Measurements from ENCODE around the gene RECK. TPM values are rescaled to one million over a fixed set of nuclear protein-coding genes. Genes with fewer than 3 reads are reported as not detected.
"Not testable (repeated sequence)": the region's sequence is repeated elsewhere in the genome, so short reads cannot be mapped to it uniquely, and the experiment has no call there.

RECK gene
- total and polyA plus RNA-seq, 2 experiments from 2014 or later, result 8.1 to 11.6 TPM

DNA sequence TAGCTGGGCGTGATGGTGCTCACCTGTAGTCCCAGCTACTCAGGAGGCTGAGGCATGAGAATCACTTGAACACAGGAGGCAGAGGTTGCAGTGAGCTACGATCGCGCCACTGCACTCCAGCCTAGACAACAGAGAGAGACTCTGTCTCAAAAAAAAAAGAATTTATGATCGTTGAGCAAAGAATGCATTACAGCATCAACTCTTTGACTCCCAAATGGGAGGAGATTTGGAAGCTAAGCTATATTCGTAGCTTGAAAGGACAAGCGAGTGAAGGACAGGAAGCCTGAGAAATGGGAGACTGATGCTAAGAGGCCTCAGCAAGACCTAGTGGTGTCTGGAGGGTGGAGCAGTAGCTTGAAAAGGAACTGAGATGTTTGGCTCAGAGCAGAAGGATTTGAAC lies 122.2 kb downstream of the RECK start:
- ATAC-seq (no peak), DNase-seq (ENCODE audit: low spot score) (no peak)
- H3K4me3 ChIP-seq, result no peak overlapping the region
- no peaks in the 10 kb centered on the region for H3K36me3 ChIP-seq (ENCODE audit: insufficient read depth)
- Mint-ChIP-seq H3K36me3 (ENCODE audit: low read depth) (peaks cover 31% of the 10 kb centered on the region), H3K4me3 (no peak overlapping the region), H3K4me1 (peaks cover 35% of the 10 kb centered on the region), H3K9me3 (peaks cover 28% of the 10 kb centered on the region), H3K27ac (no peak overlapping the region), H3K27me3 (ENCODE audit: insufficient read depth, low read depth, poor library complexity) (peaks cover 10% of the 10 kb centered on the region)
- H3K4me1 ChIP-seq (ENCODE audit: insufficient read depth), result peaks cover 15% of the 10 kb centered on the region
- peaks cover 5% of the 10 kb centered on the region; the same call in 1 of the 2 replicates for H3F3A ChIP-seq (replicated peaks; ENCODE audit: low read depth)
- H4K20me1 ChIP-seq (replicated peaks; ENCODE audit: insufficient read depth), result no peaks in the 10 kb centered on the region
- H3K9me2 ChIP-seq (ENCODE audit: insufficient read depth), result peaks cover 3% of the 10 kb centered on the region
- no peaks in the 10 kb centered on the region for H3K27me3 ChIP-seq (ENCODE audit: insufficient read depth)
- H2AFZ ChIP-seq, result no peak overlapping the region
- no peaks in the 10 kb centered on the region for H3K79me2 ChIP-seq (replicated peaks; ENCODE audit: insufficient read depth)
- TF ChIP-seq EZH2 (IDR thresholded peaks at IDR 0.05; ENCODE audit: low read depth, unreplicated experiment) (no peak), NANOG (IDR thresholded peaks at IDR 0.05; ENCODE audit: borderline replicate concordance) (no peak), CREB1 (CRISPR knock-in tag; IDR thresholded peaks at IDR 0.05; ENCODE audit: low read depth) (no peak)
- TF ChIP-seq, protein P1, sequence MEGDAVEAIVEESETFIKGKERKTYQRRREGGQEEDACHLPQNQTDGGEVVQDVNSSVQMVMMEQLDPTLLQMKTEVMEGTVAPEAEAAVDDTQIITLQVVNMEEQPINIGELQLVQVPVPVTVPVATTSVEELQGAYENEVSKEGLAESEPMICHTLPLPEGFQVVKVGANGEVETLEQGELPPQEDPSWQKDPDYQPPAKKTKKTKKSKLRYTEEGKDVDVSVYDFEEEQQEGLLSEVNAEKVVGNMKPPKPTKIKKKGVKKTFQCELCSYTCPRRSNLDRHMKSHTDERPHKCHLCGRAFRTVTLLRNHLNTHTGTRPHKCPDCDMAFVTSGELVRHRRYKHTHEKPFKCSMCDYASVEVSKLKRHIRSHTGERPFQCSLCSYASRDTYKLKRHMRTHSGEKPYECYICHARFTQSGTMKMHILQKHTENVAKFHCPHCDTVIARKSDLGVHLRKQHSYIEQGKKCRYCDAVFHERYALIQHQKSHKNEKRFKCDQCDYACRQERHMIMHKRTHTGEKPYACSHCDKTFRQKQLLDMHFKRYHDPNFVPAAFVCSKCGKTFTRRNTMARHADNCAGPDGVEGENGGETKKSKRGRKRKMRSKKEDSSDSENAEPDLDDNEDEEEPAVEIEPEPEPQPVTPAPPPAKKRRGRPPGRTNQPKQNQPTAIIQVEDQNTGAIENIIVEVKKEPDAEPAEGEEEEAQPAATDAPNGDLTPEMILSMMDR (conservative IDR thresholded peaks at IDR 0.05; ENCODE audit: low read depth in 2 of 2), result no peak
- TF ChIP-seq, protein P2, sequence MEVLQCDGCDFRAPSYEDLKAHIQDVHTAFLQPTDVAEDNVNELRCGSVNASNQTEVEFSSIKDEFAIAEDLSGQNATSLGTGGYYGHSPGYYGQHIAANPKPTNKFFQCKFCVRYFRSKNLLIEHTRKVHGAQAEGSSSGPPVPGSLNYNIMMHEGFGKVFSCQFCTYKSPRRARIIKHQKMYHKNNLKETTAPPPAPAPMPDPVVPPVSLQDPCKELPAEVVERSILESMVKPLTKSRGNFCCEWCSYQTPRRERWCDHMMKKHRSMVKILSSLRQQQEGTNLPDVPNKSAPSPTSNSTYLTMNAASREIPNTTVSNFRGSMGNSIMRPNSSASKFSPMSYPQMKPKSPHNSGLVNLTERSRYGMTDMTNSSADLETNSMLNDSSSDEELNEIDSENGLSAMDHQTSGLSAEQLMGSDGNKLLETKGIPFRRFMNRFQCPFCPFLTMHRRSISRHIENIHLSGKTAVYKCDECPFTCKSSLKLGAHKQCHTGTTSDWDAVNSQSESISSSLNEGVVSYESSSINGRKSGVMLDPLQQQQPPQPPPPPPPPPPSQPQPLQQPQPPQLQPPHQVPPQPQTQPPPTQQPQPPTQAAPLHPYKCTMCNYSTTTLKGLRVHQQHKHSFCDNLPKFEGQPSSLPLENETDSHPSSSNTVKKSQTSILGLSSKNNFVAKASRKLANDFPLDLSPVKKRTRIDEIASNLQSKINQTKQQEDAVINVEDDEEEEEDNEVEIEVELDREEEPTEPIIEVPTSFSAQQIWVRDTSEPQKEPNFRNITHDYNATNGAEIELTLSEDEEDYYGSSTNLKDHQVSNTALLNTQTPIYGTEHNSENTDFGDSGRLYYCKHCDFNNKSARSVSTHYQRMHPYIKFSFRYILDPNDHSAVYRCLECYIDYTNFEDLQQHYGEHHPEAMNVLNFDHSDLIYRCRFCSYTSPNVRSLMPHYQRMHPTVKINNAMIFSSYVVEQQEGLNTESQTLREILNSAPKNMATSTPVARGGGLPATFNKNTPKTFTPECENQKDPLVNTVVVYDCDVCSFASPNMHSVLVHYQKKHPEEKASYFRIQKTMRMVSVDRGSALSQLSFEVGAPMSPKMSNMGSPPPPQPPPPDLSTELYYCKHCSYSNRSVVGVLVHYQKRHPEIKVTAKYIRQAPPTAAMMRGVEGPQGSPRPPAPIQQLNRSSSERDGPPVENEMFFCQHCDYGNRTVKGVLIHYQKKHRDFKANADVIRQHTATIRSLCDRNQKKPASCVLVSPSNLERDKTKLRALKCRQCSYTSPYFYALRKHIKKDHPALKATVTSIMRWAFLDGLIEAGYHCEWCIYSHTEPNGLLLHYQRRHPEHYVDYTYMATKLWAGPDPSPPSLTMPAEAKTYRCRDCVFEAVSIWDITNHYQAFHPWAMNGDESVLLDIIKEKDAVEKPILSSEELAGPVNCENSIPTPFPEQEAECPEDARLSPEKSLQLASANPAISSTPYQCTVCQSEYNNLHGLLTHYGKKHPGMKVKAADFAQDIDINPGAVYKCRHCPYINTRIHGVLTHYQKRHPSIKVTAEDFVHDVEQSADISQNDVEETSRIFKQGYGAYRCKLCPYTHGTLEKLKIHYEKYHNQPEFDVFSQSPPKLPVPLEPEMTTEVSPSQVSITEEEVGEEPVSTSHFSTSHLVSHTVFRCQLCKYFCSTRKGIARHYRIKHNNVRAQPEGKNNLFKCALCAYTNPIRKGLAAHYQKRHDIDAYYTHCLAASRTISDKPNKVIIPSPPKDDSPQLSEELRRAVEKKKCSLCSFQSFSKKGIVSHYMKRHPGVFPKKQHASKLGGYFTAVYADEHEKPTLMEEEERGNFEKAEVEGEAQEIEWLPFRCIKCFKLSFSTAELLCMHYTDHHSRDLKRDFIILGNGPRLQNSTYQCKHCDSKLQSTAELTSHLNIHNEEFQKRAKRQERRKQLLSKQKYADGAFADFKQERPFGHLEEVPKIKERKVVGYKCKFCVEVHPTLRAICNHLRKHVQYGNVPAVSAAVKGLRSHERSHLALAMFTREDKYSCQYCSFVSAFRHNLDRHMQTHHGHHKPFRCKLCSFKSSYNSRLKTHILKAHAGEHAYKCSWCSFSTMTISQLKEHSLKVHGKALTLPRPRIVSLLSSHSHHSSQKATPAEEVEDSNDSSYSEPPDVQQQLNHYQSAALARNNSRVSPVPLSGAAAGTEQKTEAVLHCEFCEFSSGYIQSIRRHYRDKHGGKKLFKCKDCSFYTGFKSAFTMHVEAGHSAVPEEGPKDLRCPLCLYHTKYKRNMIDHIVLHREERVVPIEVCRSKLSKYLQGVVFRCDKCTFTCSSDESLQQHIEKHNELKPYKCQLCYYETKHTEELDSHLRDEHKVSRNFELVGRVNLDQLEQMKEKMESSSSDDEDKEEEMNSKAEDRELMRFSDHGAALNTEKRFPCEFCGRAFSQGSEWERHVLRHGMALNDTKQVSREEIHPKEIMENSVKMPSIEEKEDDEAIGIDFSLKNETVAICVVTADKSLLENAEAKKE (CRISPR knock-in tag; IDR thresholded peaks at IDR 0.05), result no peak
- H3K27ac ChIP-seq (ENCODE audit: low read depth), result no peak overlapping the region
- no peak overlapping the region for H3K4me2 ChIP-seq

DNA sequence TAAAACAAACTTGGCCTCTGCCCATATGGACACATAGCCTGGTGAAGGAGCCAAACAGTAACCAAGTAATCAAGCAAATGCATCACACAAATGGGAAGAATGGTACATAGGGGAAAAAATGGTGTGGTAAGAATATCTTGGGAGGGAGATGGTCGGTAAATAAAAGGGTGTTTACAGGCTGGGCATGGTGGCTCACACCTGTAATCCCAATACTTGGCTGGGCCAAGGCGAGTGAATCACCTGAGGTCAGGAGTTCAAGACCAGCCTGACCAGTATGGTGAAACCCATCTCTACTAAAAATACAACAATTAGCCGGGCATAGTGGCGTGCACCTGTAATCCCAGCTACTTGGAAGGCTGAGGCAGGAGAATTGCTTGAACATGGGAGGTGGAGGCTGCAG lies 122.8 kb downstream of the RECK start:
- DNase-seq (ENCODE audit: low spot score); ATAC-seq; H4K20me1 ChIP-seq (replicated peaks; ENCODE audit: insufficient read depth); H3K27me3 ChIP-seq (ENCODE audit: insufficient read depth); H3K36me3 ChIP-seq (ENCODE audit: insufficient read depth); H3K79me2 ChIP-seq (replicated peaks; ENCODE audit: insufficient read depth); H3K27ac ChIP-seq (ENCODE audit: low read depth); H3K4me3 ChIP-seq; H3K9me2 ChIP-seq (ENCODE audit: insufficient read depth); H2AFZ ChIP-seq; H3K4me3 Mint-ChIP-seq; H3K27ac Mint-ChIP-seq; H3F3A ChIP-seq (replicated peaks; ENCODE audit: low read depth); H3K4me2 ChIP-seq: not testable (repeated sequence)
- Mint-ChIP-seq H3K9me3 (peaks cover 28% of the 10 kb centered on the region), H3K27me3 (ENCODE audit: insufficient read depth, low read depth, poor library complexity) (peaks cover 16% of the 10 kb centered on the region), H3K4me1 (peaks cover 38% of the 10 kb centered on the region), H3K36me3 (ENCODE audit: low read depth) (peaks cover 31% of the 10 kb centered on the region)
- H3K4me1 ChIP-seq (ENCODE audit: insufficient read depth), result peaks cover 20% of the 10 kb centered on the region

DNA sequence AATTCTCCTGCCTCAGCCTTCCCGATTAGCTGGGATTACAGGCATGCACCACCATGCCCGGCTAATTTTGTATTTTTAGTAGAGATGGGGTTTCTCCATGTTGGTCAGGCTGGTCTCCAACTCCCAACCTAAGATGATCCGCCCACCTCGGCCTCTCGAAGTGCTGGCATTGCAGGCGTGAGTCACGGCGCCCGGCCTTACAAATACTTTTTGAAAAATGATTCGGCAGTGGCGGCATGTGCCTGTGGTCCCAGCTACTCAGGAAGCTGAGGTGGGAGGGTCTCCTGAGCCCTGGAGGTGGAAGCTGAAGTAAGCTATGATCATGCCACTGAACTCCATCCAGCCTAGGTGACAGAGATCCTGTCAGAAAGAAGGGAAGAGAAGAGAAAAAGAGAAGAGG lies 123.4 kb downstream of the RECK start:
- H3K4me3 ChIP-seq; H3K27ac ChIP-seq (ENCODE audit: low read depth); DNase-seq (ENCODE audit: low spot score); ATAC-seq; H3K4me3 Mint-ChIP-seq; H2AFZ ChIP-seq; H3K4me2 ChIP-seq; H4K20me1 ChIP-seq (replicated peaks; ENCODE audit: insufficient read depth); H3K9me2 ChIP-seq (ENCODE audit: insufficient read depth); H3K27ac Mint-ChIP-seq; H3K36me3 ChIP-seq (ENCODE audit: insufficient read depth); H3F3A ChIP-seq (replicated peaks; ENCODE audit: low read depth); H3K79me2 ChIP-seq (replicated peaks; ENCODE audit: insufficient read depth); H3K27me3 ChIP-seq (ENCODE audit: insufficient read depth): not testable (repeated sequence)
- Mint-ChIP-seq H3K4me1 (peaks cover 40% of the 10 kb centered on the region), H3K36me3 (ENCODE audit: low read depth) (peaks cover 28% of the 10 kb centered on the region), H3K27me3 (ENCODE audit: insufficient read depth, low read depth, poor library complexity) (peaks cover 21% of the 10 kb centered on the region), H3K9me3 (peaks cover 26% of the 10 kb centered on the region)
- peaks cover 26% of the 10 kb centered on the region for H3K4me1 ChIP-seq (ENCODE audit: insufficient read depth)
